ENCODE measurements around the gene GALNT11. TPM values are rescaled to one million over a fixed set of nuclear protein-coding genes. Genes with fewer than 3 reads are reported as not detected.

The GALNT11 gene
- total RNA-seq, 1 experiment from 2014 or later, result 15.1 TPM

GRCh38 chr7:151999424-152000090 is 25.9 kb upstream of the GALNT11 start:
- BruUV-seq (replicated peaks), result no TSS peak
- POLR2A ChIA-PET, result no interaction called here

GRCh38 chr7:152000191-152000590 is 25.3 kb upstream of the GALNT11 start:
- Mint-ChIP-seq H3K4me1 (ENCODE audit: insufficient read depth, unreplicated experiment) (no peaks in the 10 kb centered on the region), H3K4me3 (ENCODE audit: unreplicated experiment) (no peak overlapping the region), H3K36me3 (ENCODE audit: insufficient read depth, unreplicated experiment) (no peaks in the 10 kb centered on the region), H3K27ac (ENCODE audit: low read depth, unreplicated experiment) (no peak overlapping the region), H3K27me3 (ENCODE audit: insufficient read depth, unreplicated experiment) (peaks cover 12% of the 10 kb centered on the region), H3K9me3 (ENCODE audit: unreplicated experiment) (no peaks in the 10 kb centered on the region)
- ChIA-PET POLR2A (no interaction called here), CTCF (interaction anchor here (0.6 kb wide), 1 partner anchor 145 kb away, joined by 3 read pairs; no protein-coding TSS in a partner anchor)
- no TSS peak for BruUV-seq (replicated peaks)
- DNase-seq (ENCODE audit: unreplicated experiment), result no peak
- no peak for TF ChIP-seq CTCF (IDR thresholded peaks at IDR 0.05; ENCODE audit: unreplicated experiment)
- intact Hi-C loops (cut with micrococcal nuclease), result no loop called here

More at GRCh38 chr7:151999424-152000090, 25.9 kb upstream of the GALNT11 start:
- no peak for DNase-seq (ENCODE audit: unreplicated experiment)
- intact Hi-C loops (cut with micrococcal nuclease), result no loop called here
- no peaks in the 10 kb centered on the region for H3K36me3 Mint-ChIP-seq (ENCODE audit: insufficient read depth, unreplicated experiment)
- CTCF ChIA-PET, result interaction anchor here (0.6 kb wide), 1 partner anchor 146 kb away, joined by 3 read pairs; no protein-coding TSS in a partner anchor
- no peaks in the 10 kb centered on the region for H3K9me3 Mint-ChIP-seq (ENCODE audit: unreplicated experiment)
- H3K4me3 Mint-ChIP-seq (ENCODE audit: unreplicated experiment), result no peak overlapping the region
- TF ChIP-seq CTCF (IDR thresholded peaks at IDR 0.05; ENCODE audit: unreplicated experiment), result no peak
- H3K27ac Mint-ChIP-seq (ENCODE audit: low read depth, unreplicated experiment), result no peak overlapping the region
- peaks cover 1% of the 10 kb centered on the region for H3K4me1 Mint-ChIP-seq (ENCODE audit: insufficient read depth, unreplicated experiment)
- H3K27me3 Mint-ChIP-seq (ENCODE audit: insufficient read depth, unreplicated experiment), result peaks cover 17% of the 10 kb centered on the region

GRCh38 chr7:152006336-152006735 is 19.1 kb upstream of the GALNT11 start:
- H3K4me3 Mint-ChIP-seq (ENCODE audit: unreplicated experiment), result no peak overlapping the region
- TF ChIP-seq CTCF (IDR thresholded peaks at IDR 0.05; ENCODE audit: unreplicated experiment), result no peak
- no peak for DNase-seq (ENCODE audit: unreplicated experiment)
- H3K36me3 Mint-ChIP-seq (ENCODE audit: insufficient read depth, unreplicated experiment), result no peaks in the 10 kb centered on the region
- BruUV-seq (replicated peaks), result no TSS peak
- H3K9me3 Mint-ChIP-seq (ENCODE audit: unreplicated experiment), result no peaks in the 10 kb centered on the region
- H3K4me1 Mint-ChIP-seq (ENCODE audit: insufficient read depth, unreplicated experiment), result no peaks in the 10 kb centered on the region
- no peak overlapping the region for H3K27ac Mint-ChIP-seq (ENCODE audit: low read depth, unreplicated experiment)
- CTCF ChIA-PET, result no interaction called here
- intact Hi-C loops (cut with micrococcal nuclease), result no loop called here
- POLR2A ChIA-PET, result no interaction called here
- H3K27me3 Mint-ChIP-seq (ENCODE audit: insufficient read depth, unreplicated experiment), result peaks cover 12% of the 10 kb centered on the region

DNA sequence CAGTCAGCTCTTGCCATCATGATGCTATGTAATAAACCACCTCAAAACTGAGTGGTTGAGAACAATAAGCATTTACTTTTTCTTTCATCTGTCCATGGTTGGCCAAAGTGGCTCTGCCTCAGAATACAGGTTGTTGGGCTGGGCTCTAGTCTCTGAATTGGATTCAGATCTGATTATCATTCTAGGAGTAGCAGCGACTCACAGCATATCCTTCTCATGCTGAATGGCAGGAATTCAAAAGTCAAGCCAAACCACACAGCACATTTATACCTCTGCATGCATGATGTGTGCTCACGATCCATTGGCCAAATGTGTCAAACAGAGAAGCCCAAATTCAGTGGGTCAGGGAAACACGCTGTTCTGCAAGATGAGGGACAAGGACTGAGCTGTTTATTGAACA is 13.6 kb upstream of the GALNT11 start:
- ChIA-PET POLR2A (interaction anchor here (0.6 to 1.4 kb wide), 2 partner anchors 9 to 641 kb away, joined by 3 read pairs; no protein-coding TSS in a partner anchor), CTCF (no interaction called here)
- no peaks in the 10 kb centered on the region for H3K4me1 Mint-ChIP-seq (ENCODE audit: insufficient read depth, unreplicated experiment)
- BruUV-seq (replicated peaks), result no TSS peak
- no peak for TF ChIP-seq CTCF (IDR thresholded peaks at IDR 0.05; ENCODE audit: unreplicated experiment)
- intact Hi-C loops (cut with micrococcal nuclease), result no loop called here
- H3K9me3 Mint-ChIP-seq (ENCODE audit: unreplicated experiment), result no peaks in the 10 kb centered on the region
- no peaks in the 10 kb centered on the region for H3K27me3 Mint-ChIP-seq (ENCODE audit: insufficient read depth, unreplicated experiment)
- no peak overlapping the region for H3K27ac Mint-ChIP-seq (ENCODE audit: low read depth, unreplicated experiment)
- no peaks in the 10 kb centered on the region for H3K36me3 Mint-ChIP-seq (ENCODE audit: insufficient read depth, unreplicated experiment)
- DNase-seq (ENCODE audit: unreplicated experiment), result no peak
- H3K4me3 Mint-ChIP-seq (ENCODE audit: unreplicated experiment), result no peak overlapping the region
